NCI-H345 (cell line): ENCODE data around the gene WWOX.
A peak's percentile ranks its signal among the peaks of the same experiment; 100 is the strongest.

Experiments used
- DNase-seq: peaks from one replicate; lab custom pipeline; 2025; lab: John Stamatoyannopoulos, UW

Gene WWOX

GRCh38 chr16:78303946-78304345 lies 204.5 kb downstream of the WWOX start:
- no peak for DNase-seq

GRCh38 chr16:78306361-78306760 lies 206.9 kb downstream of the WWOX start:
- DNase-seq, result no peak

GRCh38 chr16:78307824-78308528 lies 208.5 kb downstream of the WWOX start:
- DNase-seq, result no peak

- no peak for DNase-seq
These were observed 210.3 kb downstream of the WWOX start for GRCh38 chr16:78309763-78310162.

- no peak for DNase-seq
These were observed 210.7 kb downstream of the WWOX start for GRCh38 chr16:78310196-78310595.

- DNase-seq, result no peak
These were observed 211.6 kb downstream of the WWOX start for GRCh38 chr16:78310990-78311561.

GRCh38 chr16:78311831-78312230 lies 212.4 kb downstream of the WWOX start:
- no peak for DNase-seq

- DNase-seq, result no peak
These were observed 218.2 kb downstream of the WWOX start for GRCh38 chr16:78317564-78318240.

GRCh38 chr16:78321620-78322360 lies 222.3 kb downstream of the WWOX start:
- DNase-seq, result peak; percentile 61

GRCh38 chr16:78323315-78323714 lies 223.9 kb downstream of the WWOX start:
- DNase-seq, result no peak

- no peak for DNase-seq
These were observed 225.3 kb downstream of the WWOX start for GRCh38 chr16:78324649-78325285.

- DNase-seq, result no peak
These were observed 226.3 kb downstream of the WWOX start for GRCh38 chr16:78325468-78326352.

GRCh38 chr16:78326731-78327130 lies 227.3 kb downstream of the WWOX start:
- no peak for DNase-seq

- DNase-seq, result no peak
These were observed 232.3 kb downstream of the WWOX start for GRCh38 chr16:78331731-78332130.

- DNase-seq, result no peak
These were observed 234.4 kb downstream of the WWOX start for GRCh38 chr16:78333808-78334207.

- no peak for DNase-seq
These were observed 241.1 kb downstream of the WWOX start for GRCh38 chr16:78340590-78340989.

GRCh38 chr16:78348068-78348467 lies 248.6 kb downstream of the WWOX start:
- DNase-seq, result no peak

- no peak for DNase-seq
These were observed 249.4 kb downstream of the WWOX start for GRCh38 chr16:78348886-78349285.

- DNase-seq, result no peak
These were observed 252.7 kb downstream of the WWOX start for GRCh38 chr16:78352184-78352583.

- DNase-seq, result peak; percentile 1
These were observed 254.3 kb downstream of the WWOX start for GRCh38 chr16:78353640-78354275.
